ENCODE data around the gene CLEC17A.

CLEC17A gene

GRCh38 chr19:14554382-14554812, 28.5 kb upstream of the CLEC17A start:
- H3K4me3 ChIP-seq (ENCODE audit: insufficient read length, low read depth), result no peak overlapping the region
- H3K27me3 ChIP-seq (ENCODE audit: insufficient read depth, insufficient read length), result no peaks in the 10 kb centered on the region
- peaks cover 43% of the 10 kb centered on the region for H3K4me1 ChIP-seq (ENCODE audit: insufficient read depth, insufficient read length)
- DNase-seq (ENCODE audit: low read depth, low spot score), result no peak
- no peaks in the 10 kb centered on the region for H3K9me3 ChIP-seq (ENCODE audit: insufficient read depth, low read length)
- H3K36me3 ChIP-seq (ENCODE audit: insufficient read depth, insufficient read length, low read length), result peaks cover 29% of the 10 kb centered on the region
- no peak overlapping the region for H3K9ac ChIP-seq (ENCODE audit: insufficient read length, low read depth)
- TF ChIP-seq SUZ12 (IDR thresholded peaks at IDR 0.05; ENCODE audit: extremely low read depth, insufficient read depth, insufficient read length), result no peak
- no peak for TF ChIP-seq YY1 (IDR thresholded peaks at IDR 0.05; ENCODE audit: insufficient read depth, insufficient read length)
- TF ChIP-seq ZNF274 (IDR thresholded peaks at IDR 0.05; ENCODE audit: low read depth, low read length), result no peak

DNA sequence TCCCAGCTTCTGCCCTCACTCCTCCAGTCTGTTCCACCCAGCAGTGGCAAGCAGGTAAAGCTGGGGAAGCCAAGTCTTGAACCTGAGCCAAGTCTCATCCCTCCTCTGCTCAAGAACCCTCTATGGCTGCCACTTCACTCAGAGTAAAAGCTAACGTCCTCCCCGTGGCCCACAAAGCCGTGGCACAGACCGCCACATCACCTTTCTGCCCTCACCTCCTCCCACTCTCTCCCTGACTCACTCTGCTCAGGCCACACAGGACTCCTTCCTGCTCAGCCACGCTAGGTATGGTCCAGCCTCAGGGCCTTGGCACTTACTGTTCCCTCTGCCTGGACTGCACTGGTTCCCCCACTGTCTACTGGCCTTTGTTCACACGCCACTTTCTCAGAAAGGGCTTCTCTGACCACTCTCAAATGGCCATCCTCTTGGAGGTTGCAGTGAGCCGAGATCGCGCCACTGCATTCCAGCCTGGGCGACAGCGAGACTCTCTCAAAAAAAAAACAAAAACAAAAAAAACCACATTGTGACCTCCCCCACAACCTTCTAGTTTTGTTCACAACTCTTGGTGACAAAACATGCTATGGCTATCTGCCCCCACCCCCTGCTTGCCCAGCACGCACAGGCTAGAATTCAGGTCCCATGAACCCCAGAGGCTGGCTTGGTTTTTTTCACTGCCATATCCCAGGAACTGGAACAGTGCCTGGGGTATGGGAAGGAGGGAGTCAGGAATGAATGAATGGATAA, 26.8 kb upstream of the CLEC17A start:
- Histone ChIP-seq H3K9me3 (ENCODE audit: insufficient read depth, low read length) (no peaks in the 10 kb centered on the region), H3K4me1 (ENCODE audit: insufficient read depth, insufficient read length) (peaks cover 54% of the 10 kb centered on the region), H3K27me3 (ENCODE audit: insufficient read depth, insufficient read length) (no peaks in the 10 kb centered on the region), H3K4me3 (ENCODE audit: insufficient read length, low read depth) (no peak overlapping the region), H3K36me3 (ENCODE audit: insufficient read depth, insufficient read length, low read length) (peaks cover 20% of the 10 kb centered on the region), H3K9ac (ENCODE audit: insufficient read length, low read depth) (peak overlapping the region; percentile 51)
- TF ChIP-seq SUZ12 (IDR thresholded peaks at IDR 0.05; ENCODE audit: extremely low read depth, insufficient read depth, insufficient read length) (no peak), ZNF274 (IDR thresholded peaks at IDR 0.05; ENCODE audit: low read depth, low read length) (no peak), YY1 (IDR thresholded peaks at IDR 0.05; ENCODE audit: insufficient read depth, insufficient read length) (no peak)
- no peak for DNase-seq (ENCODE audit: low read depth, low spot score)

- TF ChIP-seq SUZ12 (IDR thresholded peaks at IDR 0.05; ENCODE audit: extremely low read depth, insufficient read depth, insufficient read length) (no peak), YY1 (IDR thresholded peaks at IDR 0.05; ENCODE audit: insufficient read depth, insufficient read length) (no peak), ZNF274 (IDR thresholded peaks at IDR 0.05; ENCODE audit: low read depth, low read length) (no peak)
- Histone ChIP-seq H3K36me3 (ENCODE audit: insufficient read depth, insufficient read length, low read length) (peaks cover 20% of the 10 kb centered on the region), H3K9me3 (ENCODE audit: insufficient read depth, low read length) (no peaks in the 10 kb centered on the region), H3K4me3 (ENCODE audit: insufficient read length, low read depth) (no peak overlapping the region), H3K9ac (ENCODE audit: insufficient read length, low read depth) (peak overlapping the region; percentile 64), H3K4me1 (ENCODE audit: insufficient read depth, insufficient read length) (peaks cover 56% of the 10 kb centered on the region), H3K27me3 (ENCODE audit: insufficient read depth, insufficient read length) (no peaks in the 10 kb centered on the region)
- peak; percentile 83 for DNase-seq (ENCODE audit: low read depth, low spot score)
Measured at GRCh38 chr19:14556662-14557188, 26.2 kb upstream of the CLEC17A start.

DNA sequence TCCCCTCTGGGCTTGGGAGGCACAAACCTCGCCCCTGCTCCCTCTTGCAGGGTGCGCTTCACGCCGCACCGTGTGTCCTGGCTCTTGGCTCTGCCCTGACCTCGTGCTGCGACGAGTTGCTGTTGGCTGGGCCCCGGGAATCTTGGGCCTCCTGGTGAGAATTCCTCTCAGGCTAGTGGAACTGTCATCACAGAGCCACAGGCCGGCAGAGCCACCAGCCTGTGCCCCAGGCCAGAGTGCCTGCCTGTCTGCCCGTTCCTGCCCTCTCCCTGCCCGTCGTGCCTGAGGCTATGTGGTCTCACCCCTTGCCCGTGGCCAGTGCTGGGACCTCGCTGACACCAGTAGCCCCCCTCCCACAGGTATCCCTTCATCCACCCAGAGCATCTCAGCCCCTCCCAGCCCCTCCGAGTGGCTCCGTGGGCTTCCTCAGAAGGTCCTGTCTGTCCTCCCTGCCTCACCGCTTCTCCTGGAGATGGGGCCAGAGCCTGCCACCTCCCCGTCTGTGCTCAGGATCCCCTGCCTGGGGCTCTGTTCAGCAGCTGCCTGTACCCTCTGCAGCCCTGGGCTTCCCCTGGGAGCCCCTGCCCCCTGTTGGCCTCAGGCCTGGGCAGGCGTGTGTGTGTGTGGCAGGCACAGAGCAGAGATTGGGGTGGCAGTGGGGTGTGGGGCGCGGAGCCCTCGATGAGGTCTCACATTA, 24.4 kb upstream of the CLEC17A start:
- no peak overlapping the region for H3K4me3 ChIP-seq (ENCODE audit: insufficient read length, low read depth)
- TF ChIP-seq SUZ12 (IDR thresholded peaks at IDR 0.05; ENCODE audit: extremely low read depth, insufficient read depth, insufficient read length), result no peak
- no peak for DNase-seq (ENCODE audit: low read depth, low spot score)
- H3K4me1 ChIP-seq (ENCODE audit: insufficient read depth, insufficient read length), result peaks cover 63% of the 10 kb centered on the region
- H3K36me3 ChIP-seq (ENCODE audit: insufficient read depth, insufficient read length, low read length), result peaks cover 25% of the 10 kb centered on the region
- H3K9ac ChIP-seq (ENCODE audit: insufficient read length, low read depth), result peak overlapping the region; percentile 1
- no peaks in the 10 kb centered on the region for H3K27me3 ChIP-seq (ENCODE audit: insufficient read depth, insufficient read length)
- H3K9me3 ChIP-seq (ENCODE audit: insufficient read depth, low read length), result no peaks in the 10 kb centered on the region

GRCh38 chr19:14559916-14560775, 22.7 kb upstream of the CLEC17A start:
- DNase-seq (ENCODE audit: low read depth, low spot score), result no peak
- H3K9me3 ChIP-seq (ENCODE audit: insufficient read depth, low read length), result no peaks in the 10 kb centered on the region
- H3K9ac ChIP-seq (ENCODE audit: insufficient read length, low read depth), result peak overlapping the region; percentile 72
- H3K4me3 ChIP-seq (ENCODE audit: insufficient read length, low read depth), result no peak overlapping the region
- peaks cover 30% of the 10 kb centered on the region for H3K36me3 ChIP-seq (ENCODE audit: insufficient read depth, insufficient read length, low read length)
- peaks cover 59% of the 10 kb centered on the region for H3K4me1 ChIP-seq (ENCODE audit: insufficient read depth, insufficient read length)
- H3K27me3 ChIP-seq (ENCODE audit: insufficient read depth, insufficient read length), result no peaks in the 10 kb centered on the region
- TF ChIP-seq SUZ12 (IDR thresholded peaks at IDR 0.05; ENCODE audit: extremely low read depth, insufficient read depth, insufficient read length), result no peak
- TF ChIP-seq ZNF274 (IDR thresholded peaks at IDR 0.05; ENCODE audit: low read depth, low read length), result no peak
- TF ChIP-seq YY1 (IDR thresholded peaks at IDR 0.05; ENCODE audit: insufficient read depth, insufficient read length), result no peak

GRCh38 chr19:14560776-14561108, 22.1 kb upstream of the CLEC17A start:
- H3K4me3 ChIP-seq (ENCODE audit: insufficient read length, low read depth), result no peak overlapping the region
- peaks cover 57% of the 10 kb centered on the region for H3K4me1 ChIP-seq (ENCODE audit: insufficient read depth, insufficient read length)
- no peak for DNase-seq (ENCODE audit: low read depth, low spot score)
- peaks cover 34% of the 10 kb centered on the region for H3K36me3 ChIP-seq (ENCODE audit: insufficient read depth, insufficient read length, low read length)
- H3K9ac ChIP-seq (ENCODE audit: insufficient read length, low read depth), result peak overlapping the region; percentile 72
- no peaks in the 10 kb centered on the region for H3K27me3 ChIP-seq (ENCODE audit: insufficient read depth, insufficient read length)
- no peaks in the 10 kb centered on the region for H3K9me3 ChIP-seq (ENCODE audit: insufficient read depth, low read length)
- no peak for TF ChIP-seq ZNF274 (IDR thresholded peaks at IDR 0.05; ENCODE audit: low read depth, low read length)
- TF ChIP-seq YY1 (IDR thresholded peaks at IDR 0.05; ENCODE audit: insufficient read depth, insufficient read length), result no peak
- TF ChIP-seq SUZ12 (IDR thresholded peaks at IDR 0.05; ENCODE audit: extremely low read depth, insufficient read depth, insufficient read length), result no peak
